Measurements from ENCODE around the gene USP44.
A peak's percentile ranks its signal among the peaks of the same experiment; 100 is the strongest.
"Not testable (repeated sequence)": the region's sequence is repeated elsewhere in the genome, so short reads cannot be mapped to it uniquely, and the experiment has no call there.

USP44 gene

DNA sequence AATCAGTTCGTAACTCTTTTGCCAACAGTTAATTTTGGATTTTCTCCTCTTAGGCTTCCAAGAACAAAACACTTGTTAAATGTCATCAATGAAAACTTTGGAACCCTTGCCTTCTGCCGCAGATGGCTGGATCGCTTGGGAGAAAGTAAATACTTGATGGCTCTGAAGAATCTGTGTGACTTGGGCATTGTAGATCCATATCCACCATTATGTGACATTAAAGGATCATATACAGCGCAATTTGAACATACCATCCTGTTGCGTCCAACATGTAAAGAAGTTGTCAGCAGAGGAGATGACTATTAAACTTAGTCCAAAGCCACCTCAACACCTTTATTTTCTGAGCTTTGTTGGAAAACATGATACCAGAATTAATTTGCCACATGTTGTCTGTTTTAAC lies 37.7 kb downstream of the USP44 start:
- FAIRE-seq (no peak), DNase-seq (ENCODE audit: extremely low spot score, insufficient read length, low read depth) (no peak)

DNA sequence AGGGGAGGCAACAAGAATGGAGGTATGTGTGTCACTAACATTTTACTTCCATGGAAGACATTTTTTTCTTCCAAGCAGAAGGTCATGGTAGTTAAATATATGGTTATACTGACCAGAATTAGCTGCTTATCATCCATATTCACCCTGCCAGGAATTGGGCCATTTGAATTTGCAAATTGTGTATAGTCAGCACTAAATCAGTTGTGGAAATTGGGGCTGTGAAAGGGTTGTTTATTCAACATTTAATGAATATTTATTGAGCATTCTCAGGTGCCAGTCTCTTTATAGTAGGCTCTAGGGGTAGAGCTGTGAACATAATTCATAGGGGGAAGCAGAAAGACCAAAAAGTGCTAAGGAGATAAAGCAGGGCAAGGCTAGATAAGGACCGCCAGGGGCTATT lies 39.3 kb downstream of the USP44 start:
- no peak for FAIRE-seq
- no peak for DNase-seq (ENCODE audit: extremely low spot score, insufficient read length, low read depth)

DNA sequence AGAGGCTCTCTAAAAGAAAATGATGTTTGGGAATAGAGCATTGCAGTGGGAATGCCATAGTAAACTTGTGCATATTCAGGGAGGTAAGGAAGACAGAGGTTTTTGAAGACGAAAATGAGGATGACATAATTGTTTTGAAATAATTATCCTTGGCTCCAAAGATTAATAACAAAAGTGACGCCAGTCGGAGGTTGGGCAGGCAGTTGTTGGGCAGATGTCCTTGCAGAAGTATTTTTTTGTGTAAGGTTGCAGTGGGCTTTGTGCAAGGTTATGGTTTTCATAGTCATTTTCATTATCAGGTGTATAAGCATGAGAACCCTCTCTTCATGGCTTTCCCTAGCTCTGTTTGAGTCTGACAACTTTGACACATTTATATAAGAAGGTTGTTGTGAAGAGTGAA lies 42.0 kb downstream of the USP44 start:
- no peak for DNase-seq (ENCODE audit: extremely low spot score, insufficient read length, low read depth)

DNA sequence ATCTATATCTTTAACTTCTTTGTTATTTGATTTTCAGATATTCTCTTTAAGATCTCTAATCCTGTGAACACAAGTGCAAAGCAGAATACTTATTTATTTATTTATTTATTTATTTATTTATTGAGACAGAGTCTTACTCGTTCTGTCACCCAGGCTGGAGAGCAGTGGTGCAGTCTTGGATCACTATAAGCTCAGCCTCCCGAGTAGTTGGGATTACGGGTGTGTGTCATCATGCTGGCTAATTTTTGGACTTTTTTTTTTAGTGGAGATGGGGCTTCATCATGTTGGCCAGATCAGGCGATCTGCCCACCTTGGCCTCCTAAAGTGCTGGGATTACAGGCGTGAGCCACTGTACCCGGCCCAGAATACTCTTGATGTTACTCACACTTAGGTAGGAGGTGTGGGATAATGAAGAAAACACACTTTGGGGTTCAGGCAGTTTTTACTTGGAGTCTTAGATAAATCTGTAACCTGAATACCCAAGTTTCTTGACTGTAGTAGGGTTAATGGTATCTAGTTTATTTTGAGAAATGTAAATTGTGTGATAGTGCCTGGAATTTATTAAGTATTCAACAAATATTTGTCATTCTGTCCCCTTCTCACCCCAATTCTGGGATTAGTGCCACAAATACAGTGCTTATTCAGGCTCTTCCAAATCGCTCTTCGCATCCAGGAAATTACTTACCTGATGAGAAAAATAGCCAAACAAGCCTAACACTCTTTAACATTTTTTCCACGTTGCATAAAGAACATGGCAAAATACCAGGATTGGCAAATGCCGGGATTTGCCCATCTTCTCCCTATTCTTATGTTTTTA lies 44.4 kb downstream of the USP44 start:
- FAIRE-seq = no peak
- no peak for DNase-seq (ENCODE audit: extremely low spot score, insufficient read length, low read depth)

More for the DNA sequence above, 42.0 kb downstream of the USP44 start:
- FAIRE-seq = no peak

DNA sequence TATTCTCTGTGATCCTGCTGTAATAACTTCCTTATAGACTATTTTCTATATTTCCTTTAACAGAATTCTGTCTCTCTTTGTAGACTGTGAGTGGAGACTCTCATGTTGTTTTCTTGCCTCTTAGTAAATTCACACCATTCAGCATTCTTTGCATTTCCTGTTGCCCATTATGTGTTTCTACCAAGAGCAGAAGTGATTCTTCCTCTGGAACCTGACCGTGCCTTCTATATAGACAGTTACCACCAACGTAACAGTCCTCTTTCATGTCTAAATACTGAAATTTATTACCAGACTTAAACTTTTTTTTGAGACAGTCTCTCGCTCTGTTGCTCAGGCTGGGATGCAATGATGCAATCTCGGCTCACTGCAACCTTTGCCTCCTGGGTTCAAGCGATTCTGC lies 46.2 kb downstream of the USP44 start:
- FAIRE-seq = no peak
- no peak for DNase-seq (ENCODE audit: extremely low spot score, insufficient read length, low read depth)

DNA sequence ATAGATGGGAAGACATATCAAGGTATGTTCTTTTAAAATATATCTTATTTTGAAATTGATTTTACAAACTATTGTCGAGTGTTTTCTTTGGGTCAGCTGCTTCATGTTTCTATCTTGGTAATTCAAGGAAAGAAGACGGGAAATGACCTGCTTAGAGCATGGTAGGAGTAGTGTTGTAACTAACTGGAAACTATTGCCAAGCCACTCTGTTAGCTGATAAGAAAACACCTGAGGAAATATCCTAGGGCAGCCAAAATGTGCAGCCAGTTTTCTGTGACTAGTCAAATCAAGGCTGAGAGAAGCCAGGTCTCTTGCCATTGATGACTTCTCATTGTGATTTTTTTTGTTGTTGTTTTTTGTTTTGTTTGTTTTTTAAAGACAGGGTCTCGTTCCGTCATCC lies 47.1 kb downstream of the USP44 start:
- no peak for FAIRE-seq

DNA sequence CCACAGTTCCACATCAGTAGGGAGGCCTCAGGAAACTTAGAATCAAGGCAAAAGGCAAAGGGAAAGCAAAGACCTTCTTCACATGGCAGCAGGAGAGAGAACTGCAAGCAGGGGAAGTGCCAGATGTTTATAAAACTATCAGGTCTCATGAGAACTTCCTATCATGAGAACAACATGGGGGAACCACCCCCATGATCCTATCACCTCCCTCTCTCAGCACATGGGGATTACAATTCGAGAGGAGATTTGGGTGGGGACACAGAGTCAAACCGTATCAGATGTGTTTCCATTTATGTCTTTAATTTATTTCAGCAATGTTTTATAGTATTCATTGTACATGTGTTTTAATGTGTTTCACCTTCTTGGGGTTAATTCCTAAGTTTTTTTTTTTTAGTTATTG lies 51.5 kb downstream of the USP44 start:
- FAIRE-seq = no peak
- no peak for DNase-seq (ENCODE audit: extremely low spot score, insufficient read length, low read depth)

More for the DNA sequence above, 47.1 kb downstream of the USP44 start:
- DNase-seq (ENCODE audit: extremely low spot score, insufficient read length, low read depth) = no peak

DNA sequence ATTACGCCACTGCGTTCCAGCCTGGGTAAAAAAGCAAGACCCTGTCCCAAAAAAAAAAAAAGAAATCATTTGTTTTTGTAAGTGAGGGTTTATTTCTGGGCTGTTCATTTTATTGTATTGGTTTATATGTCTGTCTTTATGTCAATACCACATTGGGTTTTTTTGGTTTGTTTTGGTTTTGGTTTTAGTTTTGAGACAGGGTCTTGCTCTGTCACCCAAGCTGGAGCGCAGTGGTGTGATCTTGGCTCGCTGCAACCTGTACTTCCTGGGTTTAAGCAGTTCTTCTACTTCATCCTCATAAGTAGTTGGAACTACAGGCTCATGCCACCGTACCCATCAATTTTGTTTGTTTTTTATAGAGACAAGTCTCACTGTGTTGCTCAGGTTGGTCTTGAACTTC lies 52.3 kb downstream of the USP44 start:
- FAIRE-seq (peak; percentile 41), DNase-seq (ENCODE audit: extremely low spot score, insufficient read length, low read depth) (no peak)

DNA sequence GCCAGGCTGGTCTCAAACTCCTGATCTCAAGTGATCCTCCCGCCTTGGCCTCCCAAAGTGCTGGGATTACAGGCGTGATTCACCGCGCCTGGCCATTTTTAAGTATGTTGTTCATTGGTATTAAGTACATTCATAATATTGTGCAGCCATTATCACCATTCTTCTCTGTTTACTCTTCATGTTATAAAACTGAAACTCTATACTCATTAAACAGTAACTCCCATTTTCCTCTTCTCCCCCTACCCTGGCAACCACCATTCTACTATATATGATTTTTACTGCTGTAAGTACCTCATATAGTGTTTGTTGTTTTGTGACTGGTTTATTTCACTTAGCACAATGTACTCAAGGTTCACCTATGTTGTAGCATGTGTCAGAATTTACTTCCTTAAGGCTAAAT lies 54.2 kb downstream of the USP44 start:
- FAIRE-seq (no peak), DNase-seq (ENCODE audit: extremely low spot score, insufficient read length, low read depth) (no peak)

DNA sequence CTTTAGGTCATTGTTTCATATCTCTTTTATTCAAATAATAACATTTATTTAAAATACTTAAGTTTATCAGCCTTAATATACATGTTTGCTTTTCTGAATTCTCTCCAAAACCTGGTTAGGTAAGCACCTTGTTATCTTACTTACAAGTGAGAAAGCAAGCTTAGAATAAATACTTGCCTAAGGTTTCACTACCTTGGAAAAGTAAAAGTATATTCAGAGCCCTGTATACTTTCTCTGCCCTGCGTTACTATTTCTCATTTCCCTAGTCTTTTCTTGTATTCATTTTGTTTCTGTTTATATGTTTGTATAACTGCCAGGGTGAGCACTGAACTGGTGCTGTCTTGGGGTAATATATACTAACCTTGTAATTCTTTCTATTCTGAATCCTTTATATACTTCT lies 55.8 kb downstream of the USP44 start:
- DNase-seq (ENCODE audit: extremely low spot score, insufficient read length, low read depth) (no peak), FAIRE-seq (no peak)

DNA sequence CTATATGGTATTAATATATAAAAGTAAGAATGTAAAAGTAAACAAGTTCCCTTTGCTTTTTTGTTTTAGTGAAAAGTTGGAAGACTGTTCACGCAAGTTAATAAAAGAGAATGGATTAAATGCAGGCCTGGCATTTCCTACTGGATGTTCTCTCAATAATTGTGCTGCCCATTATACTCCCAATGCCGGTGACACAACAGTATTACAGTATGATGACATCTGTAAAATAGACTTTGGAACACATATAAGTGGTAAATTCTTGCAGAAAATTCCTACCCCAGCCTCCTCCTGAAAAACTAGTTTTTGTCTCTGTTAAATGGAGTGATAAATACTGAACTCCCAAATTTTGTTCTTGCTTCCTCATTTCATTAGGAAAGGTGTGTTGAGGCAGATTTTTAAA lies 56.4 kb downstream of the USP44 start:
- FAIRE-seq = no peak
- no peak for DNase-seq (ENCODE audit: extremely low spot score, insufficient read length, low read depth)

DNA sequence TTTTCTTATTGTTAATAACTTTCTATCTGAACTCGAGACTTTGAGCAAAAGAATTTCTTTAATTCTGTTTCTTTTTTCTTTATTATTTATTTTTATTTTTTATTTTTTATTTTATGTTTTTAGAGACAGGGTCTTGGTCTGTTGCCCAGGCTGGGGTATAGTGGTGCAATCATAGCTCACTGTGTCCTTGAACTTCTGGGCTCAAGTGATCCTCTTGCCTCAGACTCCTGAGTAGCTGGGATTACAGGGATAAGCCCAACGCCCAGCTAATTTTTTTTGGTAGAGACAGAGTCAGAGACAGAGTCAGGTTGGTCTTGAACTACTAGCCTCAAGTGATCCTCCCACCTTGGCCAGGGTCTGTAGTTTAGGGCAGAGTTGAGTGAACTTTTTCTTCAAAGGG lies 58.8 kb downstream of the USP44 start:
- DNase-seq (ENCODE audit: extremely low spot score, insufficient read length, low read depth) = no peak
- FAIRE-seq = no peak

DNA sequence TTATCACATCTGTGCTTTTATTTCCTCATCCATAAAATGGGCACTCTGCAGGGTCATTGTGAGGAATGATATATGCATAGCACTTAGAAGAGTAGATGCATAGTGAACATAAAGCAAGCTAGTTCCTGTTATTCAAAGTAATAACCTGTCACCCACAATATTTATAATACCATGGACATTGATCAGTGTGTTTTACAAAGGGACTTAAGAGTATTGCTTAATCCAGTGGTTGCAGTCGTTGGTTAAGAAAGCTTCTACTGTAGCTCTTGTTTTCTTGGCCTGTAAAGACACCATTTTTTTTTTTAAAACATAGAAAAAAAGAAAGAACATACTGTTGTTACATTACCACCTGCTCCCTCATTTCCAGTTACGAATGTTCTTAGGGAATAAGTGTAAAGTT lies 64.3 kb downstream of the USP44 start:
- DNase-seq (ENCODE audit: extremely low spot score, insufficient read length, low read depth) = no peak
- no peak for FAIRE-seq

DNA sequence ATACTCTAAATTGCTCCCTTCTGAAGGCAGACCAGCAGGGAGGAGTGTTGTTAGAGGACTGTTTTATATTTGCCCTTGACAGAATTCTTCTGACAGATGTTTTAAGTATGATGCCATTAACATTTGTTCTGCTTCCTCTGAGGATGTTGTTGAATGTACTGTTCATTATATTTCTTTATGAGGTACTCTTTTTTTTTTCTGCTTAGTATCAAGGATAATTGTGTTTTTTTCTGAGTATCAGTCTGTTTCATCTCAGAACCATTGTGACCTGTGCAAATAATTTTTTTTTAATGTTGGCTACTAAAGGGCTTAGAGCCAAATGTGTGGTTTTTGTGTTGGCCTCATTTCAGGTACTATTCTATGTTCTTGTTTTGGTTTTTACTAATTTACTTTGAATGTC lies 66.8 kb downstream of the USP44 start:
- no peak for FAIRE-seq

DNA sequence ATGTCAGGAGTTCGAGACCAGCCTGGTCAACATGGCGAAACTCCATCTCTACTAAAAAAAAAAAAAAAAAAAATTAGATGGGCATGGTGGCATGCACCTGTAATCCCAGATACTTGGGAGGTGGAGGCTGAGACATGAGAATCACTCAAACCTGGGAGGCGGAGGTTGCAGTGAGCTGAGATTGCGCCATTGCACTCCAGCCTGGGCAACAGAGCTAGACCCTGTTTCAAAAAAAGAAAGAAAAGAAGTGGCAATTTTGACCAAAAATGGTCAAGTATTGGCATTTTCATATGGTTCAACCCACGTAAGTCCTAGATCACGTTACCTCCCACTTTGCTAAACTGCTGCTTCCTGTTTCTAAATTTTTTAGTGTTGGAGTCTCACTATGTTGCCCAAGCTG lies 68.7 kb downstream of the USP44 start:
- not testable (repeated sequence) for DNase-seq (ENCODE audit: extremely low spot score, insufficient read length, low read depth); FAIRE-seq

More for the DNA sequence above, 66.8 kb downstream of the USP44 start:
- no peak for DNase-seq (ENCODE audit: extremely low spot score, insufficient read length, low read depth)

DNA sequence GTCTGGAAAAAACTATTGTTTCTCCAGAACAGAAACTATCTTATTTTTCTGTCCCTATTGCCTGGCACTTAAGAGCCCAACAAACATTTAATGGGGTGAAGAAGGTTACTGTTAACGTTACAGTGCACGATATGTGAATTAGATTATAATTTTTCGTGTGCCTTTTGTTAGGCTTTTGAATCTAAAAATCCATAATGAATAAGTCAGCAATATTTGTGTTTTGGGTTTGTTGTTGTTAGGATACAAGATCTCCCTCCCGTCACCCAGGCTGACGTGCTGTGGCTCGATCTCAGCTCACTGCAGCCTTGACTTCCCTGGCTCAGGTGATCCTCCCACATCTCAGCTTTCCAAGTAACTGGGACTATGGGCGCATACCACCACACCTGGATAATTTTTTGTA lies 69.4 kb downstream of the USP44 start:
- FAIRE-seq = no peak
- no peak for DNase-seq (ENCODE audit: extremely low spot score, insufficient read length, low read depth)

DNA sequence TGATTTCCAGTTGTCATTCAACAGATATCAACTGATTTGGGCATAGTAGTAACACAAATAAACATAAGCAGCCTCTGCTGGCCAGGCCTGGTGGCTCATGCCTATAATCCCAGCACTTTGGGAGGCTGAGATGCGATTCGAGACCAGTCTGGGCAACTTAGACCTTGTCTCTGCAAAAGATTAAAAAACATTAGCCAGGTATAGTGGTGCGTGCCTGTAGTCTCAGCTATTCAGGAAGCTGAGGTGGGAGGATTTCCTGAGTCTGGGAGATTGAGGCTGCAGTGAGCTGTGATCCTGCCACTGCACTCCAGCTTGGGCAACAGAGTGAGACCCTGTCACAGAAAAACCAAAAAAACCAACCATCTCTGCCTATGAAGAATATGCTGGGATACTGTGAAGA lies 70.2 kb downstream of the USP44 start:
- DNase-seq (ENCODE audit: extremely low spot score, insufficient read length, low read depth) (no peak), FAIRE-seq (no peak)

DNA sequence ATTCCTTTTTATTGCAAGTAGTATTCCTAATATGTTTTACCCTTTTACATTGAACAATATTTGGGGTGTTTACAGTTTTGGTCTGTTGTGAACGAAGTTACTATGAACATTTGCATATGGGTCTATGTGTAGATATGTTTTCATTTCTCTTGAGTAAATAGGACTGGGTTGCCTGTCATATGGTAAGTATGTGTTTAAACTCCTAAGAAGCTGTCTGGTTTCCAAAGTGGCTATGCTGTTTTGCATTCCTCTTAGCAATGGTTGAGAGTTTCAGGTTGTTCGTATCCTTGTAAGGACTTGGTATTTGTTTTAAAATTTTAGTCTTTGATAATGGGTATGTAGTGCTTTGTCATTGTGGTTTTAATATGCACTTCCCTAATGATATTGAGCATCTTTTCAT lies 71.0 kb downstream of the USP44 start:
- DNase-seq (ENCODE audit: extremely low spot score, insufficient read length, low read depth) (no peak), FAIRE-seq (no peak)

DNA sequence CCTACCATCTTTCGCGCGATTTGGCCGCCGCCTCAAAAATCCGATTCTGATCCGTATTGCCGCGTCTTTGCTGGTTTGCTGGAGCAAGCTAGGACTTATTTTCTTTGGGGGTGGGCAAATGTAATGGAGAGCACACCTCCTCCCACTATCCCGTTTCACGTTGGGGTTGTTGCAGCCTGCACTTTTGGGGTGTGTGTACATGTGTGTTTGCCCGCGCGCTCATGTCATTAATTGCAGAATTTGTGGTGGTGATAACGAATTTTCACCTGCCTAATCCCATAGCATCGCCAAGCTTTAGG lies 76.7 kb downstream of the USP44 start:
- FAIRE-seq (no peak), DNase-seq (ENCODE audit: extremely low spot score, insufficient read length, low read depth) (no peak)

DNA sequence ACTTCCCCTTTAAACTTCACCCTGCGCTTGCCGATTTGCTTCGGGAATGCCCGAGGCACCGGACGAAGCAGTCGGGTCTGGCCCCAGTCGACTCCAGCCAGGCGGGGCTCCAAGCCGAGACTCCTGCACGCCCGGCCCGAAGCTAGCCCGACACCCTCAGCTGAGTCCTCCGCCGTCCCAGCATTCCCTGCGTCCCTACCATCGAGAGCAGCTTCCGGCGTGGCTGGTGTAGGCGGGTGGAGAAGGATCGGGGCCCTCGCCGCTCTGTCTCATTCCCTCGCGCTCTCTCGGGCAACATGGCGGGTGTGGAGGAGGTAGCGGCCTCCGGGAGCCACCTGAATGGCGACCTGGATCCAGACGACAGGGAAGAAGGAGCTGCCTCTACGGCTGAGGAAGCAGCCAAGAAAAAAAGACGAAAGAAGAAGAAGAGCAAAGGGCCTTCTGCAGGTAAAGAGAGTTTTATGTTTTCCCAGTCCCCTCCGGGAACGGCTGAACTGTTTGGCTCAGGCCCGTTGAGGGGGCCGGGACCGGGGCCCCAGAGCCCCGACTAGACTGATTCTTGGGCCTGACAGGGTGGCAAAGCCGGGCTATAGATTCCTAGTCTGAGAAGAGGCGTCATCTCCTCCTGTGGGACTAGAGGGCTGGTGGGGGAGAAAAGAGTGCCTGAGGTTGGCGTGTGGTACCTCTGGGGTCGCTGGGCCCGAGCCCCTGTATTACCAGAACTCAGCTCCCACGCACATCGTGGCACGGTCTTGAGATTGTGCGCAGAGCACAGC lies 77.2 kb downstream of the USP44 start, which contains the start of gene METAP2:
Gene METAP2 (plus strand): TSS at position 269 of the 776 bp plus-strand sequence. CDS start 28 bp downstream, at position 297.
- DNase-seq (ENCODE audit: extremely low spot score, insufficient read length, low read depth) (peak; percentile 94), FAIRE-seq (peak; percentile 96)

DNA sequence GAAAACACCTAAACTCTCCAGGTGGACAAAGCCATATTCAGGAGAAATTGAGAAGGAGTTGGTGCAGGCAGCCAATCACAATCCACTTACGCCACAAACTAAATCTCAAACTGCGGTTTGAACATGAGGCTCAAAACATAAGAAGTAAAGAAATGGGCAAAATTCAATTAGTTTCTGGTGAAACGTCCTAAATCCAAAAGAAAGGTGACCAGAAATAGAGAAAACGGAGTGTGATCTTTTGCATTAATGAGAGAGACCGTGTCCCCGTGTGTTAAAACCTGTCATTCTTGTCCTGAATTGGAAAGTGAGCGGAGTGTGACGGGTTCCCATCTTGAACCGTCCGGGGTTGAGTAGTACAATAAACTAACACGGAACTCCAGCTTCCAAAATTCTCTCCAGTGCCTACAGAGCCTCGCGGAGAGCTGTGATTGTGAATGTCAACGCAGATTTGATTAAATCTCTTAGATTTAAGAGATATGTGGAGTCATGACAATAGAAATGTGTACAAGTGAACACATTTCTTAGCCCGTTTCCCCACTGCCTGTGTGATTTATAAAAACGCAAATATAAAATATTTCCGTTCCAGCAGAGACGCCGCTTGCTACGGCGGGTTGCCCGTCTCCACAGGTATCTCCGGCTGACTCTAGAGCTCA lies 77.9 kb downstream of the USP44 start:
- DNase-seq (ENCODE audit: extremely low spot score, insufficient read length, low read depth) (no peak), FAIRE-seq (peak; percentile 51)
